Peyer's patch (tissue), 4 donors: ENCODE data around the gene LTF.

ENCODE experiments used
- POLR2A ChIP-seq, 2 donors: fragments of 450-650 bp; IDR thresholded peaks; one replicate each; pipeline ENCODE4 v1.5.1; 2017; ENCODE audit warnings: antibody characterized with exemption in 2 of 2, mild to moderate bottlenecking in 2 of 2, moderate library complexity in 2 of 2
- TF ChIP-seq, protein P1 (sequence below), 6 experiments: fragments of 450-650 bp in 4 of 6; fragments of 200-600 bp in 2 of 6; sonication (generic) in 1 of 6; IDR thresholded peaks; one replicate each; pipeline ENCODE4 v1.5.1; 2017 to 2019; ENCODE audit warnings: antibody characterized with exemption in 6 of 6, mild to moderate bottlenecking in 3 of 6, moderate library complexity in 1 of 6

DNA sequence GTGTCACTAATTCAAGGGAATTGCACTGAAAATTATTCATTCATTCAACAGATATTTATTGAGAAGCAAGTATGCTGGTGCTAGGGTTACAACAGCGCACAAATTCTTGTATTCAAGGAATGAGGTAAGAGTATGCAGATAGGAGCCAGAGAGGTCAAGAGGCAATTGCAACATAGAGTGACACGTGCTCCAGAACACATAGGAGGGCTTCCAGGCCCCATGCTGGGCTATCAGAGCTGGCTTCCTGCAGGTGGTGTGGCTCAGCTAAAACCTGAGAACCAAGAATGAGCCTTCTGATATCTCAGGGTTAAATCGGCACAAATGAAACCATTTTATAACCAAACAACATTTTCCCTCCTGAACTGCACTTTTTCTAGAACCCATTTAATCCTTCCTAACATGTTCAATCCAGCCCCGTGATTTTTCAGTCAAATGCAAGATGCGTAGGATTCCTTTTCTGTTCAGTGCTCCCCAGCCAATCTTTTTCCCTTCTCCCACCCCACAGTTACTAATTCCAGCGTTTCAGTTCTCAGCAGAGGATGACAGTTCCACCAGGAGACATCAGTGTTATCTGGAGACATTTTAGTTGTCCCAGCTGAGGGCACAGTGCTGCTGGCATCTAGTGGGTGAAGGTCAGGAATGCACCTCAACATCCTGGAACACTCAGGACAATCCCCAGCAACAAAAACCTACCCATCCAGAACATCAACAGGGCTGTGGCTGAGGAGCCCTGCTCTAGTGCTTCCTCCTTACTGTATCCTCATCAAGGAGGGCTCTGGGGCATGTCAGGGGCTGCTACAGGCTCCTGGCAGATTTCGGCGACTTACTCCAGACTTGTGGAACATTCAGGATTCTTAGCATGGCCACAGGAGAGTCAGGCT, 70.9 kb downstream of the LTF start:
- TF ChIP-seq, protein P1, sequence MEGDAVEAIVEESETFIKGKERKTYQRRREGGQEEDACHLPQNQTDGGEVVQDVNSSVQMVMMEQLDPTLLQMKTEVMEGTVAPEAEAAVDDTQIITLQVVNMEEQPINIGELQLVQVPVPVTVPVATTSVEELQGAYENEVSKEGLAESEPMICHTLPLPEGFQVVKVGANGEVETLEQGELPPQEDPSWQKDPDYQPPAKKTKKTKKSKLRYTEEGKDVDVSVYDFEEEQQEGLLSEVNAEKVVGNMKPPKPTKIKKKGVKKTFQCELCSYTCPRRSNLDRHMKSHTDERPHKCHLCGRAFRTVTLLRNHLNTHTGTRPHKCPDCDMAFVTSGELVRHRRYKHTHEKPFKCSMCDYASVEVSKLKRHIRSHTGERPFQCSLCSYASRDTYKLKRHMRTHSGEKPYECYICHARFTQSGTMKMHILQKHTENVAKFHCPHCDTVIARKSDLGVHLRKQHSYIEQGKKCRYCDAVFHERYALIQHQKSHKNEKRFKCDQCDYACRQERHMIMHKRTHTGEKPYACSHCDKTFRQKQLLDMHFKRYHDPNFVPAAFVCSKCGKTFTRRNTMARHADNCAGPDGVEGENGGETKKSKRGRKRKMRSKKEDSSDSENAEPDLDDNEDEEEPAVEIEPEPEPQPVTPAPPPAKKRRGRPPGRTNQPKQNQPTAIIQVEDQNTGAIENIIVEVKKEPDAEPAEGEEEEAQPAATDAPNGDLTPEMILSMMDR (IDR thresholded peaks at IDR 0.05): no peak
- TF ChIP-seq POLR2A (IDR thresholded peaks at IDR 0.05): no peak
